ENCODE results near the gene CD7.

The CD7 gene

DNA sequence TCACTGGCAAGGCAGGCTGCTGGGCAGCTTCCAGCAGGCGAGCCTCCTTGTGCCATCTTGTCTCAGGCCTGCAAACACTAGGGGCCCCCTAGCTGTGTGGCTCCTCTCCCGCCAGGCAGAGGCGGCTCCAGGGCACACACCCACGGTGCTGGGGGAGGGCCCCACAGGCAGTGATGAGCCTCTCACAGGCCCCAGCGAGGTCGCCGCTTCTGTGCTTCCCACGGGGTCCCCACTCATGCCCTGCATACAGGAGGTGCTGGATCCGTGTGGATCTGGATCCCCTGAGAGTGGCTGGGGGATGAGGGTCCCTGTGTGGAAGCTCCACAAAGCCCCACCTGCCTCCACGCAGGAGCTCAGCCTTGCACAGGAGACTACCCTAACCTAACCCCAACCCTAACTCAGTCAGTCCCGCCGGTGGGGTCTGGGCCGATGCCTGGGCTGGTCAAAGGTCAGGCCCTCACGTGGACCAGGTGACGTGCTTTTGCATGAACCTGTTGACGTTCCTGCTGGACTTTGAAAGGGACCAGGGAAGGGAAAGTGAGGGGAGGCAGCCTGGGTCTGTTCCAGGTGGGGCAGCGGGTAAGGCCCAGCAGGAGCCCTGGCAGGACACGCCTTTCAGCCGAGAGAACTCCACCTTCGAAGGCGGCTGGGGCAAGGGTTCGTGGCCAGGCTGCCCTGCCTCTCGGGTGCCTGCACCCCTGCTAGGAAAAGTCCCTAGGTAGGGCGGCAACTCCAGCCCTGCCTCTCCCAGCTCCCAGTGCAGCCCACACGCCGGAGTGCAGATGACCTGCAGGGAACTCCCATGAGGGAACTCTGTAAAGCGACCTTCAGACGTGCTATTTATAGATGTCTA, 11.0 kb upstream of the CD7 start:
- no peak for DNase-seq

DNA sequence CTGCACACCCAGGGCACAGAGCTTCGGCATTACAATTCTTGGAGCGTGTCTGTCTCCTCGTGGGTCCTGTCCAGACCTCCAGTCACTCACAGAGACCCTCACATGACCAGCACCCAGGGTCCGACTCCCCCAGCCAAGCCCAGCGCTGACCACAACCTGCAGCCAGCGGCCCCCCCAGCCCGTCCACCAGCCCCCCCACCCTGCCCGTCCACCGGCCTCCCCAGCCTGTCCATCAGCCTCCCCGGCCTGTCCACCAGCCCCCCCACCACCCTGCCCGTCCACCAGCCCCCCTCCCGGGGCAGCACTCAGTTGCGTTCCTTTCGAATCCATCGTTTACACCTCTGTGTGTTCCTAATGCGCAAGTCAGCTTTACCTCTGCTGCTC, 10.3 kb upstream of the CD7 start:
- DNase-seq, result no peak

DNA sequence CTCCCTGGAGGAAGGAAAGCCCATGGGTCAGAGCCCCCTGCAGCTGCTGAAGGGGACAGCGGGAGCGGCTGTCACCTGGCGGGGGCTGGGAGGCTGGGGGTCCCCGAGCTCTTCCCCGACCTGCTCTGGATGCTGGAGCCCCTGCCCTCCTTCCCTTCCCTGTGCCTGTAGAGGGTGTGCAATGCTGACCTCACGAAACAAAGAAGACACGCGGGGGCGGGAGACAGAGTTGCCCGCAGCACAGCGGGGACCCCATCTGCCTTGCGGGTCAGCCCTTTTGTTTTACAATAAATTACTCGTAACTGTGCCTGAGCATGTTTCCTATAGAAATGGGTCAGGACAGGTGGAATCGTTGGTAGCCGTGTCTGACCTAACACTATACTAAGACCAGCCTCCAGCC, 9.9 kb upstream of the CD7 start:
- DNase-seq, result no peak

DNA sequence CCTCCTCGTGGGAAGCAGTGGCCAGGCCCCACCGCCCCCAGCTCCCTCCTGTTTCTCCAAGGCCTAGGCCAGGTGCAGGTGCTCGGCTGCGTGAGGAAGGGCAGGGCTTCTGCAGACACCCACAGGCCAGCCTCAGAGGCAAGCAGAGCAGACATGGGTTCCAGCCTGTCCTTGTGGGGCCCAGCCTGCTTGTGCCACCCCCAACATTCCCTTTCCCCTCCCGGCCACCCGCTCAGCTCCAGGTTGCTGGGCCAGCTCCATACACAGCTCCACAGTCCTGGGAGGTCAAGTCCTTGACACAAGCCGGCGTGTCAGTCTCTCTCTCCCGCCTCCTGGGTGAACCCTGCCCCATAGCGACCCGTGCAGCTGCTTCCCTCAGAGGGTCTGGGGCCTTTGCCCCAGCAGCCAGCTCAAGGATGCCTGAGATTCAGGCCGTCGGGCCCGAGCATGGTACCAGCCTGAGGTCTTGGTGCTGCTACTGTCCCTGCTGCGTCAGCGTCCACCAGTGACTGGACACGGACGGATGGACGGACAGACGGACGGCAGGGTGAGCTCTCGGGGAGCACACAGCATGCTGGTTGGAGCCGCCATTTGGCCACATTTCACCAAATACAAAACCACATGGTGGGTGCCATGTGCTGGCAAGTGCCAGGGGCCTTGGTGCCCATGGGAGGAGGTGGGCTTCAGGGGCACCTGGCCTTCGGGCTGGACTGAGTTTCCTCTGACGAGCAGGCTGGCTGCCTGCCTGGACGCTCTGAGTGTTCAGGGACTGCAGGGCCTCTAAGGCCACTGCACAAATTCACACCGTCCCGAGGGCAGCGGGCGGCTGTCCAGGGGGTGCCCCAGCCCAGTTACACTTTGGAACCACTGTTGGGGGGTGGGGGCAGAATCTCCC, 8.1 kb upstream of the CD7 start:
- DNase-seq, result no peak

DNA sequence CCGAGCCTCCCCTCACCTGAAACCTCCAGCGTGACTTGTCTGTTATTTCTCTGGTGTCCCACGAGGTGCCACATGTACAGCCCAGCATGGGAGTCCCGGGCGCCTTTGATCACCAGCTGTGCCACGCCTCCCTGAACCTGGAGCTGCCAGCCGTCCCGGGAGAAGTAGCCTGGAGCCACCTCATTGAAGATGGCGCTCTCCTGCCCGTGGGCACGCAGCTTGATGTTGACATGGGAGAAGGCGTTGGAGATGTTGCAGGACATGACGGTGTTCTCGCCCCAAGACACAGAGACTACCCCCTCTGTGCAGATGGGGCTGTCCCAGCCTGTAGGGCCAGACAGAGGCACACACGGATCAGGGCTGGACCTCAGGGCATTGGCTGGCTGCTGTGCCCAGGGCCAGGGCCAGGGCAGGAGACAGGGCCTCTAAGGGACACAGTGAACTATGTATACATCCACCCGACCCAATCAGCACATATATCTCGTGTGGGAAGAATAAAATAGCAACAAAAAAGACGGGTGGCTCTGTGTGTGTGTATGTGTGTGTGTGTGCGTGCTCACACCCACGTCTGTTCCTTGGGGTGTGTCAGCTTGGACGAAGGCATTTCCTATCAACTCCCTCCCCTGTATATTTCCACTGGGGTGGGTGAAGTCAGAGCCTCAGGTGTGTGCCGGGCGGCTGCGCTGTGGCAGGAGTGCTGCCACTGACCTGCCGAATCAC, 7.3 kb upstream of the CD7 start:
- DNase-seq, result no peak

DNA sequence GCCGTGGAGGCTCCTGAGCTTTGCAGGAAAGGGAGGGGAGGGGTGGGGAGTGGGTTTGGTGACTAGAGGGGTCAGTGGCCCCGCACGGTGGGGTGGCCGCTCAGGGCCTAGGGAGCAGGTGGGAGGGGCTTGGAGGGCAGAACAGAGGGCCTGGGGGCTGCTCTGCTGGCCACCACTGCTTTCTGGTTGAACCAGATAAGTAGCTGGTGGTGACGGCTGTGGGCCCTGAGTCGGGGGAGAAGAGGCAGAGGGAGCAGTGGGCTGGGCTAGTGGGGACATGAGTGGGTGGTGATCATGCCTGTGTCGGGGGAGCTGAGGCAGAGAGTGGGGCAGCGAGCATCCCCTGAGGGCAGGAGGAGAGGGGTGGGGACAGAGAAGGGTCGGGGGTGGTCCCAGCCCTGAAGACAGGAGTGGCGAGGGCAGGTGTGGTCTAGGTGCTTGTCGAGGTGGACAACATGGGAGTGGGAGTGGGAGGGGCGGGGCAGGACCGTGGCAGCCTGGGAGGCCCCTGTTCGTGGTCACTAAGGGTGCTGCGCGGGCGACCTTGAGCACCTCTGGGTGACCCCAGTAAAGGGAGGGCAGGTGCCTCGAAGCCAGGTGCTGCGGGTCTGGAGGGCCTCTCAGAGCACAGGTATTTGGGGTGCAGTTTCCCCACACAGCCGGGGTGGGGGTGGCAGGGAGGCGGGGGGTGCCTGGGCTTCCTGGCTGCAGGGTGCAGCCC, 6.3 kb upstream of the CD7 start:
- DNase-seq, result no peak

DNA sequence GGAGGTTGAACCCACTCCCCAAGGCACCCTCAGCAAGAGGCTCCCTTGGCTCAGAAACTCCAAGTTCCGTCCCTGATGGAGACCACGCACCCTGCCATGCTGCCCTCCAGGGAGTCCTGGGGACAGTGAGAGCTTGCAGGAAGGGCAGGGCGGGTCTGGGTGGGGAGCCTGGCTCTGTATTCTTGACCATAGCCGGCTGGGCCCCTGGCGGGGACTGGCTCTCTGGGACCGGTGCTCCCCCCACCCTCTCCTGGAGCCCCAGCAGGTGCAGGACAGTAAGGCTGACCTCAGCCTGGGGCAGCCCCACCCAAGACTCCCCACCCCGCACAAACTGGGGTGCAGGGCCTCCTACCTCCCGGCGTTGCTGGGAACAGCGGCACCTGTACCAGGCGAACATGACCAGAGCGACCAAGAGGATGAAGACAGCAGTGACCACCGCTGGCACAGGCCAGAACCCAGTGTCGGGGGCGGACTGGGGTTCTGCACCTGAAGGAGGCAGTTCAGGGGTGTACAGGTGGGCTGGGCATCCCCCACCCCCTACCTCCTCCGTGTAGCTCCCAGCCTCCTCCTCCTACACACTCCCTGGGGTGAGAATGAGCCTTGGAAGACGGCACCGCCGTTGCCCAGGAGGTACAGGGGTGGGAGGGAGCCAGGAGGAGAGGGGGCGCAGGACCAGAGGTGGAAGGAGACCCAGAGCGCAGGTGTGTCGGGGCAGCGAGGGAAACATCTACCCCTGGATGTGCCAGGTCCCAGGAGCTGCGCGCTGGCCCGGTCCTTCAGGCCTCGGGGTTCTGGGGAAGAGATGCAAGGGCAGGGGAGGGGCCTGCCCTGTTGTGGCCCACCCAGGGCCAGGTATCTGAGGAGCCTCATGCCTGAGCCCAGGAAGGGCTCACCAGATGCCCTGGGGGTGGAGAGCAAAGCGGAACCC, 5.4 kb upstream of the CD7 start:
- DNase-seq, result no peak

DNA sequence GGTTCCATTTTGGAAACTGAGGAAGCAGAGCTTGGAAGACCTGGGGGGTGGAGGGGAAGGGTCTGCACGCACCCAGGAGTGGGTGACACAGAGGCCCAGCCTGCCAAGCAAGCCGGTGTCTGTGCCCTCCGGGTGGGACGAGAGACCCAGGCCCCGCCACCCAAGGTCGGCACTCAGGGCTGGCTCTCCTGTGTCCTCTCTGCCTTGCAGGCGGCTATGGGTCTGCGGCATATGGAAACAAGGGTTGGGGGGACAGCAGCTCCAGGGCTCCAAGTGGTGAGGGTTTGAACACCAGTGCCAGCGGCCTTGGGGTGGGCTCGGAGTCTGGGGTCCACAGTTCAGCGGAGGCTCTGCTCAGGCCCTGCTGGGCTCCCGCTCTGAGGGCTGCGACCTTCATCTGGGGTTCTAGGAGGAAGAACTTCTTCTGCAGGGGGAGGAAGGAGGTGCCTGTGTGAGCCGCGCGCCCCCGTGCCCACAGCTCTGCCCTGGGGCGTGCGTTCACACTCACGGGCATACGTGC, 4.6 kb upstream of the CD7 start:
- no peak for DNase-seq

DNA sequence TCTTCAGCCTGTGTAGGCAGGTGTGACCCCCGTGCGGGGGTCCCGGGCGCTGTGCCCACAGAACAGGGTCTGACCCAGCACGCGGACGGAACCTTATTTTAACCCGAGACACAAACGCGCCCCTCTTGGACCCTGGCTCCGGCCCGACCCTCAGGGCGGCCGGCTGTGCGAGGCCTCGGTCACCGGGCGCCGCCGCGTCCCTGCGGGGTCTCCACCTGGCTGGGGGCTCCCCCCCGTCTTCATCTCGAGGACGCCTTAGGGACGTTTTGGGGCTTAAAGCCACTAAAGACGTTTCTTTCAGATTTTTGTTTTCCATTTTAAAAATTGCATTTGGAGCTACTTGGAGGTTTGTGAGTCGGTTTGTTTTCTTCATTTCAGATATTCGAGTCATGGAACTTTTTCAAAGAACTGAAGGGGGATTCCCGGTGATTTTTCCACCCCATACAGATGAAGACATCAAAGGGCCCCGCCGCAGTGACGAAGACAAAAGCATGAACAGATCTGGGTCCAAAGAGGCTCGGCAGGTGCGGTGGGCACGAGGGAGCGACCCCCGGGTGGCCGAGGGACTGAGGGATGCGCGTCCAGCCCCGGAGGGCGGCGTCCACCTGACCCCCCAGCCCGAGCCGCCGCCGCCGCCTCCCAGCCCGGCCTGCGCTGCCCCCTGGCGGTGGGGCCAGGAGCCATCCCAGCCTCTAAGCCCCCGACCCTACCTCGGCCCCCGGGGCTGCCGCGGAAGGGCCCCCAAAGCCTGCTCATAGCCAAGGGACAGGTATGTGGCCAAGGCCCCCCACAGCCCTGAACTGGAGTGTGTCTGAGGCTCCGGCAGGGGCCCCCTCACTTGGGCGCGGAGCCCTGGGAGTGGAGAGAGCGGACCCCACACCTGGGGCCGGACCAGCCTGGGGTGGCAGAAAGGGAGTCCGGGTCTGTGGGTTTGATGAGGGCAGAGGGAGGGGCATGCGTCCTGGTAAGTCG, 3.8 kb upstream of the CD7 start:
- DNase-seq, result peak; percentile 86

DNA sequence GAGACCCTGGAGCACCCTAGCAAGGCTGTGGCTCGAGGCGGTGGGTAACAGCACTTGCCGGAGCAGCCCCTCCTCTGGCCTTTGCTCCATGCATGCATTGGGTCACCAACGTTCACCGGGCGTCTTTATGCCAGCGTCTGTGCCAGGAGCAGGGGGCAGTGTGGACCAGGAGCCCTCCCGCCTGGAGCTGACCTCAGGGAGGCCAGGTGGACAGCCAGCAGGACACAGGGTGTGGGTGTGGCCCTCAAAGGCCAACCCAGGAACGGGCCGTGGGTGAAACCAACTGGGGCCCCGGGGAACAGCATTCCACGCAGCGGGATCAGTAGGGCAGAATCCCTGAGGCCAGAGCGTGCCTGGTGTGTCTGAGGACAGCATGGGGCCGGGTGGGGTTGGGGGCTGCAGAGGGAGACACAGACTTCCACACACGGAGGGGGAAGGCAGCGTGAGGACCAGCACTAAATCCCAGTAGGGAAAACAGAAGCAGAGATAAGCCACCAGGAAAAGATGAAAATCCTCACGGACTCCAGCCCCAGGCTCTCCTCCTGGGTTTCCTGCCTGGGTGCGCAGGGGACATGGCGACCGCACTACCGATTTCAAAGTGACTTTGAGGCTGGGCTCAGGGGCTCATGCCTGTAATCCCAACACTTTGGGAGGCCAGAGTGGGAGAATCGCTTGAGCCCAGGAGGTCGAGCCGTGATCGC, 2.9 kb upstream of the CD7 start:
- DNase-seq, result no peak

DNA sequence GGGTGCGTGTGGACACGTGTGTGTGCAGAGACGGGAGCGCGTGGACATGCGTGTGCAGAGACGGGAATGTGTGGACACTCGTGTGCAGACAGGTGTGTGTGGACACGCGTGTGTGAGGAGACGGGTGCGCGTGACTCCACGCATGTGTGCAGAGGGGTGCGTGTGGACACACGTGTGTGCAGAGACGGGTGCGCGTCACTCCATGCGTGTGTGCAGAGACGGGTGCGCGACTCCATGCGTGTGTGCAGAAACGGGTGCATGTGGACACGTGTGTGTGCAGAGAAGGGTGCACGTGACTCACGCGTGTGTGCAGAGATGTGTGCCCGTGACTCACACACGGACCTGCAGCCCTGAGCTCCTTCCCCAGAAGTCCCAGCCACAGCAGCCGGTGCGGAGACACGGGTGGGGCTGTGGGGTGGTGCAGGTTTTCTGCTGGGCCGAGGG, 2.2 kb upstream of the CD7 start:
- no peak for DNase-seq

DNA sequence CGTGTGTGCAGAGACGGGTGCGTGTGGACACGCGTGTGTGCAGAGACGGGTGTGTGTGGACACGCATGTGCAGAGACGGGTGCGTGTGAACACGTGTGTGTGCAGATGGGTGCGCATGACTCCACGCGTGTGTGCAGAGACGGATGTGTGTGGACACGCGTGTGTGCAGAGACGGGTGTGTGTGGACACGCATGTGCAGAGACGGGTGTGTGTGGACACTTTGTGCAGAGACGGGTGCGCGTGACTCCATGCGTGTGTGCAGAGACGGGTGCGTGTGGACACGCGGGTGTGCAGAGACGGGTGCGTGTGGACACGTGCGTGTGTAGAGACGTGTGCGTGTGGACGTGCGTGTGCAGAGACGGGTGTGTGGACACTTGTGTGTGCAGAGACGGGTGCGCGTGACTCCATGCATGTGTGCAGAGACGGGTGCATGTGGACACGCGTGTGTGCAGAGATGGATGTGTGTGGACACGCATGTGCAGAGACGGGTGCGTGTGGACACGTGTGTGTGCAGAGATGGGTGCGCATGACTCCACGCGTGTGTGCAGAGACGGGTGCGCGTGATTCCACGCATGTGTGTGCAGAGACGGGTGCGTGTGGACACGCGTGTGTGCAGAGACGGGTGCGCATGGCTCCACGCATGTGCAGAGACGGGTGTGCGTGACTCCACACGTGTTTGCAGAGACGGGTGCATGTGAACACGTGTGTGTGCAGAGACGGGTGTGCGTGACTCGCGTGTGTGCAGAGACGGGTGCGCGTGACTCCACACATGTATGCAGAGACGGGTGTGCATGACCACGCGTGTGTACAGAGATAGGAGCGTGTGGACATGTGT, 1.6 kb upstream of the CD7 start:
- DNase-seq, result no peak

DNA sequence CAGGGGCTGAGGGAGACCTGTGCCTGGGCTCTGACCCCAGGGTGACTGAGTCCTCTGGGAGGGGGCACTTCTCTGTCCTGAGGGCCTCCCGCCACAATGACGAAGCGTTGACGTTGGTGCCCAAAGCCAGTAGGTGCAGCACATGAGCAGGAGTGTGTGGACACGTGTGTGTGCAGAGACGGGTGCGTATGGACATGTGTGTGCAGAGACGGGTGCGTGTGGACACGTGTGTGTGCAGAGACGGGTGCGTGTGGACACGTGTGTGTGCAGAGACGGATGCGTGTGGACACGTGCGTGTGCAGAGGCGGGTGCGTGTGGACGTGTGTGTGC, 726 bp upstream of the CD7 start:
- DNase-seq, result no peak

DNA sequence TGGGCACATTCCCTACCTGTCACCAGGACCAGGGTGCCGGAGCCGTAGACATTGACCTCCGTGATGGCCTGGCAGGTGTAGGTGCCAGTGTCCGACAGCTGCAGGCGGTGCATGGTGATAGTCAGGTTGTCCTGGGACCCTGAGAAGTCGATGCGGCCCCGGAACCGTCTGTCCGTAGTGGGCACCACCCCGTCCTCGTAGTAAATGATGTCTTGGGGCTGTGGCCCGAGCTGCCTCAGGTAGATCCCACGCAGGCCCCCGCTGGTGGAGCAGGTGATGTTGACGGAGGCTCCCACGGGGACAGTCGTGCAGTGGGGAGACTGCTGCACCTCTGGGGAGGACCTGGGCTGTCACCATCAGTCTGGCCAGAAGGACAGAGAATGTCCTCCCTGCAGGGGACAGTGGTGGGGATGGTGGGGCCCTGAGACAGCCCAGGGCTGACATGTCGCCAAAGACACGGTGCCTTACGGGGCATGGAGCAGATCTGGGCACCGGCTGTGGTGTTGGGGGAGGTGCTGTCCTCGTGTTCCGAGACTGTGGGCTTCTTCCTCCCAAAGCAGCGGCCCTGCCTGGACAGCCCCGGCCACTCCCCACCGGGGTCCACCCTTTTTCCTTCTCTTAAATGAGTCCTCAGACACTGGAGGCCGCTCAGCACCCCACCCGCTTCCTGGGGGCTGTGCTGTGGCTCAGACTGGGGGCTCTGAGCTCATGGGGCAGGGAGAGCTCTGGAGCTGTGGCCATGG, 586 bp downstream of the CD7 start:
- DNase-seq, result no peak

DNA sequence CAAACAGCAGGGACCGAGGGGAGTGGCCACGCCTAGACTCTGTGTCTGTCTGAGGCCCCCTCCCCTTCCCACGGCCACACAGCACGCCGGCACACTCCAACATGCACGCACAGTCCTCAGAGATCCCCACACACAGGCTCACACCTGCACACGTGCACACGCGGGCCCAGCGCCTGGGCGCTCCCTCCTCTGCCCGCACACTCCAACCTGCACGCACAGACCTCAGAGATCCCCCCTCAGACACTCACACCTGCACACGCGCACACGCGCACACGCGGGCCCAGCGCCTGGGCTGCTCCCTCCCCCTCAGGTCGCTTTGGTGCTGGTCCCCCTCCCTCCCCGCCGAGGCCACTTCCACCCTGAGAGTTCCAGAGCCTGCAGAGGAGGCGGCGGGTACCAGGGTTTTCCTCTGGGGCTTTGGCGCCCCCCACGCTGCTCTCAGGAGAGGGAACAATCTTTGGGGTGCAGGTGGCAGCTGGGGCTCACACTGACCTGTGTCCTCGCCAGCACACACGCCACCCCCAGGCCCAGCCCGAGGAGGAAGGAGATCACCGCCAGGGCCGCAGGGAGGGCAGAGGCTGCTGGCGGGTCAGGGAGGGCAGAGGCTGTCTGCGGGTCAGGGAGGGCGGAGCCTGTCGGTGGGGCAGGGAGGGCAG, 1.6 kb downstream of the CD7 start:
- peak; percentile 58 for DNase-seq

DNA sequence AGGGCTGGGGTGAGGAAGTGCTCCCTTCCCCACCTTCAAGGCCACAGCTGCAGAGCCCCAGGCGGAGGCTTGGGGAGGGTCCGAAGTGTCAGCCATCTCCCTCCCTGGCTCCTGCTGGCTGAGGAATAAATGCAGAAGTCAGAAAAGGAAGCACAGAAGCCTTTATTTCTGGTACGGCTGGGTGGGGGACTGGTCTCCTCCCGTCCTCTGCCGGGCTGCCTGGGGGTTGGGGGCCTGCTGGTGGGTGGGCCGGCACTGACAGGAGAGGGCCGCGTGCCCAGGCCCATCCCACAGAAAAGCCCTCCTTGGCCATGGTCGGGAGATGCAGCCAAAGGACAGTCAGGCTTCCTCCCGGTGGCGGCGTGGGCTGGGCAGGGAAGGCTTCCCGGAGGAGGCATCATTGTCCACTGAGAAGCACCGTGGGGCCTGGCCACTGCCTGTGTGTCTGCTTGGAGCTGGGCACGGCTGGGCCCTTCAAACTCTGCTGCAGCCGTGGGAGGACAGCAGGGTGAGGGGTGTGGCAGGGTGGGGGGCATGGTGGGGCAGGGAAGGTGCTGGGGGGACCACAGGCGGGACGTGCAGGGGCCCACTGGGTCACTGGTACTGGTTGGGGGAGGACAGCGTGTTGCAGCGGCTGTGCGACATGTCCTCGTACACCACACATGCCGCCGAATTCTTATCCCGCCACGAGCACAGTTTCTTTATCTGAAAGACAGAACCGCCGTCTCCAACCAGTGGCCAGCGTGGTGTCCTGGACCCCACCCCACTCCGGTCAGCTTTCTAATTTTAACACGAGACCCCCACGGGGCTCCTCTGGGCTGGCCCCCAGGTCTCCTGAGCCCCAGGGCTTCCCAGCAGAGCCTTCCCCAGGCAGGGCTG, 2.4 kb downstream of the CD7 start:
- DNase-seq, result no peak

Measured in CD4-positive, alpha-beta T cell treated with Interleukin-17A for 1 hour (primary cell).